Mucosa of gallbladder (tissue), 1 donor: ENCODE data around the gene KIF5B. TPM values are rescaled to one million over a fixed set of nuclear protein-coding genes. Genes with fewer than 3 reads are reported as not detected.

Experiments used
- DNase-seq: peaks from one replicate; pipeline ENCODE4 v3.0.0-alpha.2; 2020; ENCODE audit warnings: low spot score
- total RNA-seq: library from RNA; stranded (reverse); gene quantifications from one replicate; pipeline ENCODE4 v1.2.1, GENCODE V29; 2021
- donor health status: DM: no; HTN: no; CAD: no.

Gene KIF5B
- total RNA-seq, 1 donor from 2014 or later, result 149 TPM

DNA sequence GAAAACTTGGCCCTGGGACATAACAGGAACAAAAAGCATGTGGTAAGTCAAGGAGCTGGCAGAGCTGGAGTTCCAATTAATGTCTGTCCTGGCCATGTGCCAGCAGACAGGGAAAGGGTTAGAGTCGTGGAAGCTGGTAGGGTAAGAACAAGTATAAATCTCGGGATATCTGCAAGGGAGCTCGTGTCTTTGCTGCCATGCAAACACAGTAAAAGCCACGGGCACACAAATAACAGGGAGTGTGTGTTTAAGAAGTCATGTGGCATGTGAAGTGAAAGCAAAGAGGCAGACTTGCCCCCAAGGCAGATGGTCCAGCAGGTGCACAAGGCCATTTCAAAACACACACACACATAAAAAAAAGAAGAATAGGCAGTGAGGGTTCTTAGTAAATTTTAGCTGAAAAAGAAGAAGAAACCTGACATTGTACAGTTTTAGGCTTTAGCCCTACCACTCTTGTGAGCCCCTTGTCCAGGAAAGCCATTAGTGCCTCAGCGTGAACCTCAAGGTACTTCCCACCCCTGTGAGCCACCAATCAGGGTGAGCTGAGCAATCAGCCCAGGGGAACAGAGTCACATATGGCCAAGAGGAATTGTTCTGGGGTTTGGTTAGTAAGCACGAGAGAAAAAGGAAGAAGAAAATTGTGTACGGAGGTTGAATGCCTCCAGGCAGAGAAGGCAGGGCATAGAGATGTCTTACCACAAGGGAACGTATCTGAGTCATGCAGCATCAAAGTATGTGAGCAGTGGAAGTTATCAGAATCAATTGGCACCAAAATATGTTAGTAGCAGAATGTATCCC is 94.7 kb downstream of the KIF5B start:
- DNase-seq, result no peak

DNA sequence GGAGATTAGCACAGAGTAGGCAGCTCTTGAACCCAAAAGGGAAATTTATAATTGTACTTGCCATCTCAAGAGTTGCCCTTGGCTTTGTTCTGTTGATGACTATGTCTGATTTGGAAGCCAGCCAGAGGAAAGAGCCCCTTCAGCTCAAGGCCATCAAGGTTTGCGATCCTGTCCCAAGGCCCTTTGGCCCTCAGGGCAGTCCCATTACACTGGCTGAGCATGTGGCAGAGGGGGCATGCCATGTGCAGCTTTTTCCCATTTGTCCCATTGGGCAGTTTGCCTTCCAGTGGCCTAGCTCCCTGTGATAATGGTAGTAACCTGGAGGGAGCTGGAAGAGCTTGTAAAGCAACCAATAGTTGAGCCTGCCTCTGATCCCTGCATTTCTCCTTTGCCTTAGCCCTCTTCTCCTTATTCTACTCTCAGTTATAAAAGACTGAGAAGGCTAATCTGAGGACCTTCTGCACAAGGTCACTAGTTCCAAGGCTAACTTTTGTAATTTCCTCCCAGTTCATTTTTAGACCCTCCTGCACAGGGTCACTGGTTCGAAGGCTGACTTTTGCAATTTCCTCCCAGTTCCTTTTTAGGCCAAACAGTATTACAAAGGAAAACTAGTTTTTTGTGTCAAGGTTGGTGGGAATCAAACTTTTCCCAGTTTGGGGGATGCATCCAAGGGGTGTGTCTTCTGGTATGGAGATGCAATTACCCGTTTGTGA is 96.6 kb downstream of the KIF5B start:
- DNase-seq, result no peak

Other genes starting within 250 kb of the KIF5B start
- gene ARHGAP12, start 127.6 kb downstream of the KIF5B start, total RNA-seq, result 43.0 TPM